ENCODE data around the gene MLANA.

The MLANA gene

GRCh38 chr9:5908918-5909317 is 18.2 kb downstream of the MLANA start:
- no peak for DNase-seq

- no peak for DNase-seq
Observed at GRCh38 chr9:5909976-5910375, 19.3 kb downstream of the MLANA start.

GRCh38 chr9:5910413-5911057 is 19.8 kb downstream of the MLANA start:
- no peak for DNase-seq

- no peak for DNase-seq
Observed at GRCh38 chr9:5915438-5915837, 24.7 kb downstream of the MLANA start.

GRCh38 chr9:5917273-5917672 is 26.6 kb downstream of the MLANA start:
- no peak for DNase-seq

GRCh38 chr9:5917888-5918287 is 27.2 kb downstream of the MLANA start:
- no peak for DNase-seq

- DNase-seq, result no peak
Observed at GRCh38 chr9:5918460-5918859, 27.8 kb downstream of the MLANA start.

GRCh38 chr9:5920860-5921328 is 30.2 kb downstream of the MLANA start:
- DNase-seq, result no peak

GRCh38 chr9:5922192-5922591 is 31.5 kb downstream of the MLANA start:
- no peak for DNase-seq

GRCh38 chr9:5931657-5932056 is 41.0 kb downstream of the MLANA start:
- DNase-seq, result no peak

- DNase-seq, result no peak
Observed at GRCh38 chr9:5938449-5938848, 47.8 kb downstream of the MLANA start.

GRCh38 chr9:5939530-5939929 is 48.8 kb downstream of the MLANA start:
- DNase-seq, result no peak

GRCh38 chr9:5941214-5941613 is 50.5 kb downstream of the MLANA start:
- no peak for DNase-seq

GRCh38 chr9:5945112-5945511 is 54.4 kb downstream of the MLANA start:
- no peak for DNase-seq

GRCh38 chr9:5947912-5948311 is 57.2 kb downstream of the MLANA start:
- no peak for DNase-seq

GRCh38 chr9:5949103-5949699 is 58.5 kb downstream of the MLANA start:
- DNase-seq, result no peak

GRCh38 chr9:5950261-5950660 is 59.6 kb downstream of the MLANA start:
- DNase-seq, result no peak

- no peak for DNase-seq
Observed at GRCh38 chr9:5951686-5952211, 61.1 kb downstream of the MLANA start.

GRCh38 chr9:5953743-5954707 is 63.3 kb downstream of the MLANA start:
- DNase-seq, result no peak

GRCh38 chr9:5957166-5957565 is 66.5 kb downstream of the MLANA start:
- no peak for DNase-seq

GRCh38 chr9:5958273-5958672 is 67.6 kb downstream of the MLANA start:
- DNase-seq, result no peak

Measured in COR-L47 (cell line).